Measurements from ENCODE around the gene PLET1.
"Not testable (repeated sequence)": the region's sequence is repeated elsewhere in the genome, so short reads cannot be mapped to it uniquely, and the experiment has no call there.

PLET1 gene

DNA sequence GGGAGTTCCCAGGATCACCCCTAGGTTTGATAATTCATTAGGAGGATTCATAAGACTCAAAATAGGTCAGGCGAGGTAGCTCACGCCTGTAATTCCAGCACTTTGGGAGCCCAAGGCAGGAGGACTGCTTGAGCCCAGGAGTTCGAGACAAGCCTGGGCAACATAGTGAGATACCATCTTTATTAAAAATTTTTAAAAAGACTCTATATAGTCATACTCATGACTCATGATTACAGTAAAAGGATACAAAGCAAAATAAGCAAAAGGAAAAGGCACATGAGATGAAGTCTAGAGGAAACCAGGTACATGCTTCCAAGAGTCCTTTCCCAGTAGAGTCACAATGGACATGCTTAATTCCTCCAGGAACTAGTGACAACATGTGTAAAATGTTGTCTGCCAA is 48.4 kb downstream of the PLET1 start:
- DNase-seq (ENCODE audit: low spot score): no peak

DNA sequence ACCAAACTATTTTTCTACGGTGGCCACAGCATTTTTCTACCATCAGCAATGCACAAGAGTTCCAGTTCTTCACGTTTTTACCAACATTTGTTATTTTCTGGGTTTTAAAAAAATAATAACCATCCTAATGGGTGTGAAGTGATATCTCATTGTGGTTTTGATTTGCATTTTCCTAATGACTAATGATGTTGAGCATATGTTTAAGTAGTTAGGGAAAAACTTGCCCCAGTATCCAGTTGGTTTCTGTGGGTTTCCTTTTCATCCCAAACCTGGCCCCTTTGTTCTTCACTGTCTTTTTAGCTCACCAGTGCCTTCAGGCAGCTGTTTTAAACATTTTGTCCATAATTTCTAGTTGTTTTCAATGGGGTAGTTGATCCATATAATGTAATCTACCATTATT is 49.1 kb downstream of the PLET1 start:
- DNase-seq (ENCODE audit: low spot score): no peak

GRCh38 chr11:112210890-112211289 is 49.8 kb downstream of the PLET1 start:
- DNase-seq (ENCODE audit: low spot score): no peak

- DNase-seq (ENCODE audit: low spot score): no peak
Observed at GRCh38 chr11:112206071-112206470, 54.6 kb downstream of the PLET1 start.

DNA sequence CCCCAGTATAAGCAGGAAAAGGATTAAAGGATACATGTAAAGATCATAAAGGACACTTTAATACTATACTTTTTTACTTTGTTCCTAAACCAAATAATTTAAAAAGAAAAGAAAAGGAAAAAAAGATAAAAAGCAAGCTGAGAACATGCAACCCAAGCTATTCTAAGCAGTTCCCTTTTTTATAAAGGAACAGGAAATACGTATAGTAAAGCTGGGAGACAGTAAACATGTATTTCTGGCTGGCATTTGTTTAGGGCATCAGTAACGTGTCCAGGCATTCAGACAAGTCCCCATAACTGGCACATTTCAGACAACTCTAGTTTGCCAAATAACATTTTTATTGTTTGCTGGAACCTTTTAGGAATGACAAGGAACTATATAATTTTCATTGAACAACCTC is 60.4 kb downstream of the PLET1 start:
- DNase-seq (ENCODE audit: low spot score): no peak

DNA sequence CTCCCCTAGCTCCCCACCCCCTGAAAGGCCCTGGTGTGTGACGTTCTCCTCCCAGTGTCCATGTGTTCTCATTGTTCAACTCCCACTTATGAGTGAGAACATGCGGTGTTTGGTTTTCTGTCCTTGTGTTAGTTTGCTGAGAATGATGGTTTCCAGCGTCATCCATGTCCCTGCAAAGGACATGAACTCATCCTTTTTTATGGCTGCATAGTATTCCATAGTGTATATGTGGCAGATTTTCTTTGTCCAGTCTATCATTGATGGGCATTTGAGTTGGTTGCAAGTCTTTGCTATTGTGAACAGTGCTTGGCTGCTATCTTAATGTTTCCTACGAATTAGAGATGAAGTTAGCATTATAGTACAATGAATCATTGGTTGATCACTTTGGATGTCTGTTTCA is 61.6 kb downstream of the PLET1 start:
- DNase-seq (ENCODE audit: low spot score): not testable (repeated sequence)

Data from D341Med (cell line).